HEK293 (cell line): ENCODE results near the gene MYO7B.

Source experiments
- CTCF ChIP-seq: fragments of 450-650 bp; formaldehyde crosslinking; IDR thresholded peaks from 2 replicates; pipeline ENCODE4 v1.5.1; 2016; ENCODE audit warnings: missing biosample characterization, missing genetic modification characterization
- MYNN ChIP-seq: fragments of 450-650 bp; formaldehyde crosslinking; IDR thresholded peaks from 2 replicates; pipeline ENCODE4 v1.5.1; 2016; ENCODE audit warnings: missing biosample characterization, missing genetic modification characterization, borderline replicate concordance
- SETDB1 ChIP-seq: IDR thresholded peaks from one replicate; pipeline ENCODE4 v1.6.1; 2017; ENCODE audit warnings: mild to moderate bottlenecking, low read length, moderate library complexity, mixed read lengths; ENCODE audit not compliant: insufficient read length
- ZNF10 ChIP-seq: fragments of 450-650 bp; formaldehyde crosslinking; IDR thresholded peaks from 2 replicates; pipeline ENCODE4 v1.5.1; 2017; ENCODE audit warnings: missing biosample characterization, missing genetic modification characterization
- ZNF26 ChIP-seq: fragments of 450-650 bp; formaldehyde crosslinking; IDR thresholded peaks from 2 replicates; pipeline ENCODE4 v1.5.1; 2016; ENCODE audit warnings: missing biosample characterization, missing genetic modification characterization
- ZNF354C ChIP-seq: fragments of 450-650 bp; formaldehyde crosslinking; IDR thresholded peaks from 2 replicates; pipeline ENCODE4 v1.5.1; 2016; ENCODE audit warnings: missing biosample characterization, missing genetic modification characterization, low read depth, borderline replicate concordance
- ZNF416 ChIP-seq: fragments of 450-650 bp; formaldehyde crosslinking; IDR thresholded peaks from 2 replicates; pipeline ENCODE4 v1.5.1; 2016; ENCODE audit warnings: missing biosample characterization, missing genetic modification characterization
- ZNF639 ChIP-seq: fragments of 450-650 bp; formaldehyde crosslinking; IDR thresholded peaks from 2 replicates; pipeline ENCODE4 v1.5.1; 2016; ENCODE audit warnings: missing biosample characterization, missing genetic modification characterization
- ZNF768 ChIP-seq: fragments of 450-650 bp; formaldehyde crosslinking; IDR thresholded peaks from 2 replicates; pipeline ENCODE4 v1.5.1; 2018; ENCODE audit warnings: missing biosample characterization, mild to moderate bottlenecking, missing genetic modification characterization

GRCh38 chr2:127607399-127607908, 72.0 kb downstream of the MYO7B start:
- no peak for TF ChIP-seq CTCF (tag by site-specific recombination)
- TF ChIP-seq ZNF10 (tag by site-specific recombination): no peak
- no peak for TF ChIP-seq MYNN (tag by site-specific recombination)
- no peak for TF ChIP-seq ZNF354C (tag by site-specific recombination)
- TF ChIP-seq ZNF416 (tag by site-specific recombination): no peak
- TF ChIP-seq ZNF639 (tag by site-specific recombination): no peak
- TF ChIP-seq ZNF768 (tag by site-specific recombination): no peak
- no peak for TF ChIP-seq SETDB1
- no peak for TF ChIP-seq ZNF26 (tag by site-specific recombination)
